HG03066 (cell line): ENCODE data around the gene MTMR11.
"Not testable (repeated sequence)": the region's sequence is repeated elsewhere in the genome, so short reads cannot be mapped to it uniquely, and the experiment has no call there.

Experiments used
- ATAC-seq: cut with Tn5 transposase; IDR thresholded peaks from one replicate; pipeline ENCODE4 v1.9.1; 2021; ENCODE audit warnings: low read depth; ENCODE audit not compliant: unreplicated experiment

MTMR11 gene

GRCh38 chr1:149903836-149904491, 32.7 kb downstream of the MTMR11 start:
- no peak for ATAC-seq

- peak; percentile 93 for ATAC-seq
Observed at GRCh38 chr1:149899460-149900284, 37.0 kb downstream of the MTMR11 start, which contains the start of gene BOLA1. Gene BOLA1 (plus strand): TSS chr1:149899568. CDS start chr1:149900060, 492 bp downstream.

- ATAC-seq: no peak
Observed at GRCh38 chr1:149896575-149896974, 40.1 kb downstream of the MTMR11 start.

- ATAC-seq: no peak
Observed at GRCh38 chr1:149888999-149889289, 47.7 kb downstream of the MTMR11 start.

- ATAC-seq: peak; percentile 14
Observed at GRCh38 chr1:149888247-149888998, 48.3 kb downstream of the MTMR11 start.

- peak; percentile 44 for ATAC-seq
Observed at GRCh38 chr1:149887456-149888246, 49.0 kb downstream of the MTMR11 start.

GRCh38 chr1:149887196-149887455, 49.6 kb downstream of the MTMR11 start:
- ATAC-seq: not testable (repeated sequence)

- peak; percentile 58 for ATAC-seq
Observed at GRCh38 chr1:149886396-149887195, 50.1 kb downstream of the MTMR11 start.

GRCh38 chr1:149886121-149886395, 50.6 kb downstream of the MTMR11 start:
- ATAC-seq: not testable (repeated sequence)

- no peak for ATAC-seq
Observed at GRCh38 chr1:149885339-149886120, 51.1 kb downstream of the MTMR11 start.

- ATAC-seq: no peak
Observed at GRCh38 chr1:149884433-149885338, 52.0 kb downstream of the MTMR11 start.

GRCh38 chr1:149883598-149884247, 53.0 kb downstream of the MTMR11 start:
- ATAC-seq: no peak

GRCh38 chr1:149881876-149882275, 54.8 kb downstream of the MTMR11 start:
- no peak for ATAC-seq

GRCh38 chr1:149879556-149879955, 57.1 kb downstream of the MTMR11 start:
- ATAC-seq: no peak
